DMS79 (cell line): Measurements from ENCODE around the gene BLID.

ENCODE experiments used
- DNase-seq: peaks from one replicate; lab custom pipeline; 2025; lab: John Stamatoyannopoulos, UW

BLID gene

GRCh38 chr11:122081073-122081472 lies 34.9 kb downstream of the BLID start:
- no peak for DNase-seq

GRCh38 chr11:122077459-122077858 lies 38.6 kb downstream of the BLID start:
- no peak for DNase-seq

- no peak for DNase-seq
Observed at GRCh38 chr11:122076512-122077120, 39.4 kb downstream of the BLID start.

- no peak for DNase-seq
Observed at GRCh38 chr11:122075016-122075415, 41.0 kb downstream of the BLID start.

- DNase-seq = no peak
Observed at GRCh38 chr11:122074022-122074421, 42.0 kb downstream of the BLID start.

- no peak for DNase-seq
Observed at GRCh38 chr11:122071709-122072202, 44.3 kb downstream of the BLID start.

- peak; percentile 65 for DNase-seq
Observed at GRCh38 chr11:122069707-122070360, 46.2 kb downstream of the BLID start.

GRCh38 chr11:122068837-122069236 lies 47.2 kb downstream of the BLID start:
- no peak for DNase-seq

- no peak for DNase-seq
Observed at GRCh38 chr11:122068141-122068540, 47.9 kb downstream of the BLID start.
